ENCODE results near the gene CST1.

Gene CST1

DNA sequence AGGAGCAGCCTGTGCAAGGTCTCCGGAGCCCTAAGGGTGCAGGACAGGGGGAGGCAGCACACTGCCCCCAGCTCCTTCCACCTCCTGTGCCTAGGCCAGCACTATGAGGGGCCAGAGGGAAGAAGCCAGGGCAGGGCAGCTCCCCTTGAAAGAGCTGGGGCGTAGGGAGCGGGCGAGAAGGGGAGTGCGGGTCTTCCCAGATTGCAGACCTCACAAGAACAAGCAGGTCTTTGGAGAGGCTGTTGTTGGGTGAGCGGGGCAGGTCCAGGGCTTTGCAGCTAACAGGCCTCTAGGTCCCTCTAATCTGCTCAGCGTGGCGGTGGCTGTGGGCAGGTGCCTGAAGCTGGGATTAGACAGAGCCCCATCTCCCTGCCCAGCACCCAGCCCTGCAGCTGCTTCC lies 22.4 kb upstream of the CST1 start:
- TF ChIP-seq, protein P1, sequence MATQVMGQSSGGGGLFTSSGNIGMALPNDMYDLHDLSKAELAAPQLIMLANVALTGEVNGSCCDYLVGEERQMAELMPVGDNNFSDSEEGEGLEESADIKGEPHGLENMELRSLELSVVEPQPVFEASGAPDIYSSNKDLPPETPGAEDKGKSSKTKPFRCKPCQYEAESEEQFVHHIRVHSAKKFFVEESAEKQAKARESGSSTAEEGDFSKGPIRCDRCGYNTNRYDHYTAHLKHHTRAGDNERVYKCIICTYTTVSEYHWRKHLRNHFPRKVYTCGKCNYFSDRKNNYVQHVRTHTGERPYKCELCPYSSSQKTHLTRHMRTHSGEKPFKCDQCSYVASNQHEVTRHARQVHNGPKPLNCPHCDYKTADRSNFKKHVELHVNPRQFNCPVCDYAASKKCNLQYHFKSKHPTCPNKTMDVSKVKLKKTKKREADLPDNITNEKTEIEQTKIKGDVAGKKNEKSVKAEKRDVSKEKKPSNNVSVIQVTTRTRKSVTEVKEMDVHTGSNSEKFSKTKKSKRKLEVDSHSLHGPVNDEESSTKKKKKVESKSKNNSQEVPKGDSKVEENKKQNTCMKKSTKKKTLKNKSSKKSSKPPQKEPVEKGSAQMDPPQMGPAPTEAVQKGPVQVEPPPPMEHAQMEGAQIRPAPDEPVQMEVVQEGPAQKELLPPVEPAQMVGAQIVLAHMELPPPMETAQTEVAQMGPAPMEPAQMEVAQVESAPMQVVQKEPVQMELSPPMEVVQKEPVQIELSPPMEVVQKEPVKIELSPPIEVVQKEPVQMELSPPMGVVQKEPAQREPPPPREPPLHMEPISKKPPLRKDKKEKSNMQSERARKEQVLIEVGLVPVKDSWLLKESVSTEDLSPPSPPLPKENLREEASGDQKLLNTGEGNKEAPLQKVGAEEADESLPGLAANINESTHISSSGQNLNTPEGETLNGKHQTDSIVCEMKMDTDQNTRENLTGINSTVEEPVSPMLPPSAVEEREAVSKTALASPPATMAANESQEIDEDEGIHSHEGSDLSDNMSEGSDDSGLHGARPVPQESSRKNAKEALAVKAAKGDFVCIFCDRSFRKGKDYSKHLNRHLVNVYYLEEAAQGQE (IDR thresholded peaks at IDR 0.05; ENCODE audit: insufficient read depth in 1 of 2, low read depth in 2 of 2, low read length in 2 of 2): no peak
- TF ChIP-seq FOXP2 (optimal IDR thresholded peaks at IDR 0.05; ENCODE audit: borderline replicate concordance, extremely low read depth, extremely low read length, insufficient read depth) (no peak), TAF1 (IDR thresholded peaks at IDR 0.05; ENCODE audit: borderline replicate concordance, insufficient read depth, low read length) (no peak), SIN3A (IDR thresholded peaks at IDR 0.05; ENCODE audit: borderline replicate concordance, insufficient read depth, low read length) (no peak), POLR2AphosphoS5 (IDR thresholded peaks at IDR 0.05; ENCODE audit: low read depth, low read length) (no peak)

DNA sequence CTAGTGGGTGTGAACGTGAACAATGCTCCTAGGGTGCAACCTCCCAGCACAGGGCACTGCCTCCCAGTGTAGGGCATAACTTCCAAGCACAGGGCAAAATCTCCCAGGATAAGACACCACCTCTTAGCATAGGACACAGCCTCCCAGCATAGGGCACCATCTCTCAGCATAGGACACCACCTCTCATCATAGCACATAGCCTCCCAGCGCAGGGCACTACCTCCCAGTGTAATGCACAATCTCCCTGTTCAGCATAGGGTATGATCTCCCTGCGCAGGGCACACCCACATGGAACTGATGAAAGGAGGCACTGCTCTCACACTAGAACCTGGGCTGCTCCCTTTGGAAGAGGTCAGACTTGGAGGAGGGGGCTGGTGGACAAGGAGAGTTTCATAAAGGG lies 21.3 kb upstream of the CST1 start:
- TF ChIP-seq SIN3A (IDR thresholded peaks at IDR 0.05; ENCODE audit: borderline replicate concordance, insufficient read depth, low read length): no peak
- no peak for TF ChIP-seq FOXP2 (optimal IDR thresholded peaks at IDR 0.05; ENCODE audit: borderline replicate concordance, extremely low read depth, extremely low read length, insufficient read depth)
- TF ChIP-seq TAF1 (IDR thresholded peaks at IDR 0.05; ENCODE audit: borderline replicate concordance, insufficient read depth, low read length): no peak
- TF ChIP-seq POLR2AphosphoS5 (IDR thresholded peaks at IDR 0.05; ENCODE audit: low read depth, low read length): no peak
- TF ChIP-seq, protein P1 (IDR thresholded peaks at IDR 0.05; ENCODE audit: insufficient read depth in 1 of 2, low read depth in 2 of 2, low read length in 2 of 2): no peak

DNA sequence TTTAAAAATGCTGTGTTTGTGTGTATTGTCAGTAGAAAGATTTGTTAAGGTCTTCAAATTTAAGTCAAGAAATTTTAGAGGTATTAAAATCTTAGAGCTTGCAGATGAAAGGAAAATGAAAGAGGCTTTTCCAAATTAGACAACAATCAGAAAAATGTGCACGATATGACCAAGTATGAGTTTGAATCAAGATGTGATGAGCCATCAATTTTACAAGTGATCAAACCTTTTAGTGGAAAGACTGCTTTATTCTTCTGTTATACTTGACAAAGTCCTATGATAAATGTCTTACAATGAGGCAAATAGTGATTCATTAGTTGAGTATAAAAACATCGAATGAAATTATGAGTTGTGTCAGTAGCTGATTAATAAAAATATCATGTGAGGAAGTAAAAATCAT lies 19.6 kb upstream of the CST1 start:
- no peak for TF ChIP-seq POLR2AphosphoS5 (IDR thresholded peaks at IDR 0.05; ENCODE audit: low read depth, low read length)
- no peak for TF ChIP-seq SIN3A (IDR thresholded peaks at IDR 0.05; ENCODE audit: borderline replicate concordance, insufficient read depth, low read length)
- TF ChIP-seq FOXP2 (optimal IDR thresholded peaks at IDR 0.05; ENCODE audit: borderline replicate concordance, extremely low read depth, extremely low read length, insufficient read depth): no peak
- TF ChIP-seq, protein P1 (IDR thresholded peaks at IDR 0.05; ENCODE audit: insufficient read depth in 1 of 2, low read depth in 2 of 2, low read length in 2 of 2): no peak
- TF ChIP-seq TAF1 (IDR thresholded peaks at IDR 0.05; ENCODE audit: borderline replicate concordance, insufficient read depth, low read length): no peak

GRCh38 chr20:23766531-23766930 lies 15.8 kb upstream of the CST1 start:
- TF ChIP-seq SIN3A (IDR thresholded peaks at IDR 0.05; ENCODE audit: borderline replicate concordance, insufficient read depth, low read length) (no peak), FOXP2 (optimal IDR thresholded peaks at IDR 0.05; ENCODE audit: borderline replicate concordance, extremely low read depth, extremely low read length, insufficient read depth) (no peak), POLR2AphosphoS5 (IDR thresholded peaks at IDR 0.05; ENCODE audit: low read depth, low read length) (no peak), TAF1 (IDR thresholded peaks at IDR 0.05; ENCODE audit: borderline replicate concordance, insufficient read depth, low read length) (no peak)
- TF ChIP-seq, protein P1 (IDR thresholded peaks at IDR 0.05; ENCODE audit: insufficient read depth in 1 of 2, low read depth in 2 of 2, low read length in 2 of 2): no peak

DNA sequence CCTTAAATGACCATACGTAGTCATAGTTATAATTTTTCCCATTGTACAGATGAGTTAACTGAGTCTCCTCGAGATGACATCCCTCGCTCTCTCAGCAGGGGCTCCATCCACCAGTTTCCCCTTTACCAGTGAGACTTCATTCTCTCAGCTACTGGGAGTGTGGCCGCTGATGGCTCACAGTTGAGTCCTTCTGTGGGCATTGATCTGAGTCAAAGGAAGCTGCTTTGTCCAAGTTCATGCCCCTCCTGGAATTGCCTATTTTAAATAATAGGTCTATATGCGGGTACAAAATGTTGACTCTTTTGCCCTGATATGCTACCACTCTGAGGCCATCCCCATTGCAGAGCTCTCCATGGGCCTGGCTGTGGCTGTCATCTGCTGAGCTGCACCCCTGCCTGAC lies 14.8 kb upstream of the CST1 start:
- TF ChIP-seq POLR2AphosphoS5 (IDR thresholded peaks at IDR 0.05; ENCODE audit: low read depth, low read length): no peak
- TF ChIP-seq, protein P1 (IDR thresholded peaks at IDR 0.05; ENCODE audit: insufficient read depth in 1 of 2, low read depth in 2 of 2, low read length in 2 of 2): no peak
- no peak for TF ChIP-seq SIN3A (IDR thresholded peaks at IDR 0.05; ENCODE audit: borderline replicate concordance, insufficient read depth, low read length)
- no peak for TF ChIP-seq FOXP2 (optimal IDR thresholded peaks at IDR 0.05; ENCODE audit: borderline replicate concordance, extremely low read depth, extremely low read length, insufficient read depth)
- no peak for TF ChIP-seq TAF1 (IDR thresholded peaks at IDR 0.05; ENCODE audit: borderline replicate concordance, insufficient read depth, low read length)

Data from PFSK-1 (cell line).